Testis (tissue), 2 donors: ENCODE data around the gene CKLF.

ENCODE experiments used
- CTCF ChIP-seq, 3 experiments: fragments of 450-650 bp in 2 of 3; fragments of 200-600 bp in 1 of 3; sonication (generic) in 1 of 3; IDR thresholded peaks; one replicate each; pipeline ENCODE4 v1.5.1; 2016 to 2019; ENCODE audit warnings: antibody characterized with exemption in 3 of 3, mild to moderate bottlenecking in 2 of 3, moderate library complexity in 1 of 3
- POLR2A ChIP-seq: fragments of 450-650 bp; IDR thresholded peaks from one replicate; pipeline ENCODE4 v1.6.1; 2017; ENCODE audit warnings: antibody characterized with exemption, mild to moderate bottlenecking, moderate library complexity

- TF ChIP-seq CTCF (IDR thresholded peaks at IDR 0.05) (no peak), POLR2A (no peak)
These were observed 44.6 kb upstream of the CKLF start for GRCh38 chr16:66507731-66508239.
